Nephron (organoid): ENCODE measurements around the gene WDR72.
A peak's percentile ranks its signal among the peaks of the same experiment; 100 is the strongest.

Source experiments
- H3K27ac Mint-ChIP-seq, 3 experiments: 2 replicates each; pipeline ENCODE4 v1.8.0; 2020; ENCODE audit warnings: mixed read lengths in 3 of 3, mild to moderate bottlenecking in 2 of 3, moderate library complexity in 1 of 3
- H3K27me3 Mint-ChIP-seq: 2 replicates; pipeline ENCODE4 v1.8.0; 2021; ENCODE audit warnings: low read depth, mild to moderate bottlenecking, moderate library complexity, mixed read lengths
- H3K36me3 Mint-ChIP-seq: 2 replicates; pipeline ENCODE4 v1.8.0; 2020; ENCODE audit warnings: low read depth, mixed read lengths
- H3K4me1 Mint-ChIP-seq: 2 replicates; pipeline ENCODE4 v1.8.0; 2020; ENCODE audit warnings: mixed read lengths
- H3K4me3 Mint-ChIP-seq, 3 experiments: 2 replicates each; pipeline ENCODE4 v1.8.0; 2020; ENCODE audit warnings: mild to moderate bottlenecking in 3 of 3, mixed read lengths in 3 of 3, moderate library complexity in 2 of 3
- H3K9me3 Mint-ChIP-seq: 2 replicates; pipeline ENCODE4 v1.8.0; 2020; ENCODE audit warnings: mixed read lengths
- TF ChIP-seq, protein P1 (sequence below), 3 experiments: fragments of 200-600 bp; sonication (generic); IDR thresholded peaks; one replicate each; pipeline ENCODE4 v1.5.0; 2021; ENCODE audit warnings: antibody characterized with exemption in 3 of 3; ENCODE audit not compliant: unreplicated experiment in 3 of 3

The WDR72 gene

DNA sequence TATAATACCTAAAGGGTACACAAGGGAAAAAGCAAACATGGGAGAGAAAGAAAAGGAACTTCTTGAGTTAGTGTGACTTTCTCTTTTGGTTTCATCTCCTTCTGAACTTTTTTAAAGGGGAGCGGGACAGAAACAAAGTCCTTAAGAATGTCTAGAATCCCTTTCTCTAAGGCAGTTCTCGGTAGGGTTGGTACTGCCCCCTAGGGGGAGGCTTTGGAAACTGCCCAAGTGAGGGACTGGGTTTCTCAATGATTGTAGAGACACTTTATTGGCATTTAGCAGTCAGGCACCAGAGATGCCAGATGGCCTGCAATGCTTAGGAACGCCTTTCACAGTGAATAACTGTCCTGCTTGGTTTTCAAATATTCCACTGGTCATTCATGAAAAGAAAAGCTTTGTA is 172.7 kb downstream of the WDR72 start:
- Mint-ChIP-seq H3K27ac (no peak overlapping the region), H3K9me3 (no peaks in the 10 kb centered on the region), H3K4me1 (no peaks in the 10 kb centered on the region), H3K4me3 (no peak overlapping the region), H3K27me3 (no peaks in the 10 kb centered on the region), H3K36me3 (no peaks in the 10 kb centered on the region)
- TF ChIP-seq, protein P1, sequence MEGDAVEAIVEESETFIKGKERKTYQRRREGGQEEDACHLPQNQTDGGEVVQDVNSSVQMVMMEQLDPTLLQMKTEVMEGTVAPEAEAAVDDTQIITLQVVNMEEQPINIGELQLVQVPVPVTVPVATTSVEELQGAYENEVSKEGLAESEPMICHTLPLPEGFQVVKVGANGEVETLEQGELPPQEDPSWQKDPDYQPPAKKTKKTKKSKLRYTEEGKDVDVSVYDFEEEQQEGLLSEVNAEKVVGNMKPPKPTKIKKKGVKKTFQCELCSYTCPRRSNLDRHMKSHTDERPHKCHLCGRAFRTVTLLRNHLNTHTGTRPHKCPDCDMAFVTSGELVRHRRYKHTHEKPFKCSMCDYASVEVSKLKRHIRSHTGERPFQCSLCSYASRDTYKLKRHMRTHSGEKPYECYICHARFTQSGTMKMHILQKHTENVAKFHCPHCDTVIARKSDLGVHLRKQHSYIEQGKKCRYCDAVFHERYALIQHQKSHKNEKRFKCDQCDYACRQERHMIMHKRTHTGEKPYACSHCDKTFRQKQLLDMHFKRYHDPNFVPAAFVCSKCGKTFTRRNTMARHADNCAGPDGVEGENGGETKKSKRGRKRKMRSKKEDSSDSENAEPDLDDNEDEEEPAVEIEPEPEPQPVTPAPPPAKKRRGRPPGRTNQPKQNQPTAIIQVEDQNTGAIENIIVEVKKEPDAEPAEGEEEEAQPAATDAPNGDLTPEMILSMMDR (IDR thresholded peaks at IDR 0.05; ENCODE audit: unreplicated experiment in 3 of 3) = peak; percentile 17 to 47 (median 38)

DNA sequence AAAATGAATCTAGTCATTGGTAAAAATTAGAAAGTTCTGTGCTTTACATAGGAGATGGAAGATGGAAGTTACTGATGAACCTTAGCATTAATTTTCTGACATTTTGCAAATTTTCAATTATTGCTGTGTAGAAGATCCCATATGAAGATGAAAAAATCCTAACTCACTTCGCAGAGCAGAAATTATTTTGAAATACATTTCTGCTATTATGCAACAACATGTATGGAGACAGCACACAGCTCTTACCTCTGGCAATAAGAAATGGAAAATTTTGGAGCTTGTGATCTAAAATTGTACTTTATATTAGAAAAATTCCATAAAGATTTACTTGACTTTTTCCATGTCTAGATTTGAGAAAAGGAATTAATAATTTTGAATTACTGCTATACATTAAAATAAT is 177.9 kb downstream of the WDR72 start:
- H3K9me3 Mint-ChIP-seq = no peaks in the 10 kb centered on the region
- H3K36me3 Mint-ChIP-seq = no peaks in the 10 kb centered on the region
- no peak overlapping the region for H3K4me3 Mint-ChIP-seq
- TF ChIP-seq, protein P1 (IDR thresholded peaks at IDR 0.05; ENCODE audit: unreplicated experiment in 3 of 3) = no peak
- no peaks in the 10 kb centered on the region for H3K27me3 Mint-ChIP-seq
- peaks cover 4% of the 10 kb centered on the region for H3K4me1 Mint-ChIP-seq
- H3K27ac Mint-ChIP-seq = no peak overlapping the region

DNA sequence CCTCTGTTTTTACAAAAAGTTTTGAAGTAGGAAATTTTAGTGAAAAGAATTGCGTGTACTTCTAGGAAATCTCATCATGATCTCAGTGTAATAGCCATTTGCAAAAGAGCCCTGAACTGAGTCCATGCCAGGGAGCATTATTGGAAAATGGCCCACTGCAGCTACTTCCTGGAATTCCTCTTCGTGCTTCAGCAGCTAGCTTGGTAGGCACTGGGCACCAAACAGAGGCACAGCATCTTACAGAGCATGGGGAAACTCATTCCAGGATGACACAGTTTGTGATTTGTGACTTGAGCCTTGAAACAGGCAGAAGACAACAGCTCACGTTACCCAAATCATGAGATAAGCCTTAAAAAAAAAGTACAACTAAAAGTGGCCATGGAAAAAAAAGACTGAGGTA is 179.1 kb downstream of the WDR72 start:
- Mint-ChIP-seq H3K27me3 (no peaks in the 10 kb centered on the region), H3K27ac (peak overlapping the region in 1 of 3 experiments; percentile 38), H3K4me3 (no peak overlapping the region), H3K9me3 (no peaks in the 10 kb centered on the region), H3K36me3 (no peaks in the 10 kb centered on the region), H3K4me1 (peaks cover 4% of the 10 kb centered on the region)
- TF ChIP-seq, protein P1 (IDR thresholded peaks at IDR 0.05; ENCODE audit: unreplicated experiment in 3 of 3) = no peak

DNA sequence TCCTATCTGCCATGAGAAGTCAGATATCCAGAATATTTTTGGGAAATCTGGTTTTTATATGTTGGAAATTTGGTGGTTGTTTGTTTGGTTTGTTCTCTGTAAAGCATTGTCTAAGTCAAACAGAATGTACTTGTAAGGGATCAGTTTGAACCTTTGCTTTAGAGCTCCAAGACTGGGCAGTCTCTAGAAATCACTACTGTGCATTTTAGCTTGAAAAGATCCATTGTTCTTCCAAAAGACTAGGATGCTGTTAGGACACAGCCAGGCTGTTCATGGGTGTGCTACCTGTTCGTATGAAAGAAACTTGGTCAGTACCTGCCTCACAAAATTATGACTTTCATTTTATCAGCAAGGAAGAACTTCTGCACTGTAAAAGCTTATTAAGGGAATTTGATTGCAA is 182.6 kb downstream of the WDR72 start:
- Mint-ChIP-seq H3K4me3 (no peak overlapping the region), H3K27ac (no peak overlapping the region)

DNA sequence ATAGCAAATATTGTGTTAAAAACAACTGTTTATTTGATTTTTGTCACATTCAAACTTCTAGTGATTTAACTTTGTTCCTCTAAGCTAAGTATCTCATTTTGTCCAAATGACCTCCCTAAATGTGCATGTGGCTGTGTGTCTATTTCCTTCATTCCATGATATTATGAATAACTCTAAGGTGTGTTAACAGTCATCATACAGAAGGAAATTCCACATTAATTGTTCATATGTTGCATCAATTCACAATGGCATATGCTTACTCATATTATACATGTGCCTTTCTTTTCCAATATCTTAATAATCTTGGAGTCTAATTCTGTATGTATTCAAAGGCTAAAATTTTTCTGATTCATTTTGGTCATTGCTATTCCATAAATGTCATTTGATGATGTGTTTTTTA is 186.4 kb downstream of the WDR72 start:
- H3K4me1 Mint-ChIP-seq = no peaks in the 10 kb centered on the region
- no peak overlapping the region for H3K27ac Mint-ChIP-seq
- H3K27me3 Mint-ChIP-seq = no peaks in the 10 kb centered on the region
- peaks cover 2% of the 10 kb centered on the region for H3K9me3 Mint-ChIP-seq
- no peak overlapping the region for H3K4me3 Mint-ChIP-seq
- H3K36me3 Mint-ChIP-seq = peaks cover 21% of the 10 kb centered on the region
- TF ChIP-seq, protein P1 (IDR thresholded peaks at IDR 0.05; ENCODE audit: unreplicated experiment in 3 of 3) = no peak

More for the DNA sequence above, 182.6 kb downstream of the WDR72 start:
- TF ChIP-seq, protein P1 (IDR thresholded peaks at IDR 0.05; ENCODE audit: unreplicated experiment in 3 of 3) = no peak
- Mint-ChIP-seq H3K27me3 (no peaks in the 10 kb centered on the region), H3K9me3 (no peaks in the 10 kb centered on the region), H3K36me3 (peaks cover 5% of the 10 kb centered on the region), H3K4me1 (peaks cover 4% of the 10 kb centered on the region)

DNA sequence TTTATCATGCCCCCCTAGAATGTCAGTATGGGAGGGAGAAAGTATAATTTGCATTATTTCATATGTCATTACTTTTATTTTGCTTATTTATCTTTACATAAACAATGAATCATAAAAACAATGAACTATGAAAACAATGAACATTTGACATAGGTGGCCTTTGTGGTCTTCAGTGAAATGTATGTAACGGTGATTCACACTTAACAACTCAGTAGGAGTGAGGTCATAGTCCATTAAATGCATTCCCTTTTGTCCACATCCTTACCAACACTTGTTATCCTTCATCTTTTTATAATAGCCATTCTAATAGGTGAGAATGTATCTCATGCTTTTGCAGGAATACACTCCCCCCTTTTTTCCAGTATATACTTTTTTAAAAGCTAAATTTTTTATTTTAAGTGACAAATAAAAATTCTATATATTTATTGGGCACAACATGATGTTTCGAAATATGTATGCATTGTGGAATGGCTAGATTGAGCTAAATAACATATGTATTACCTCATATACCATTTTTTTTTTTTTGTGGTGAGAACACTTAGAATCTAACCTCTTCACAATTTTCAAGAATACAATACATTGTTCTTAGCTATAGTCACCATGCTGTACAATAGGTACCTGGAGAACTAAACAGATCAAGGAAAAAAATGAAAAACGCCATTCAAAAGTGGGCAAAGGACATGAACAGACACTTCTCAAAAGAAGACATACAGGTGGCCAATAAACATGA is 189.5 kb downstream of the WDR72 start:
- Mint-ChIP-seq H3K4me3 (no peak overlapping the region), H3K36me3 (peaks cover 21% of the 10 kb centered on the region), H3K27me3 (no peaks in the 10 kb centered on the region), H3K4me1 (peaks cover 7% of the 10 kb centered on the region), H3K9me3 (peaks cover 2% of the 10 kb centered on the region), H3K27ac (no peak overlapping the region)
- TF ChIP-seq, protein P1 (IDR thresholded peaks at IDR 0.05; ENCODE audit: unreplicated experiment in 3 of 3) = no peak
